HEK293 (cell line): ENCODE results near the gene CYP11A1.

Experiments
- CTCF ChIP-seq: fragments of 450-650 bp; formaldehyde crosslinking; IDR thresholded peaks from 2 replicates; pipeline ENCODE4 v1.5.1; 2016; ENCODE audit warnings: missing biosample characterization, missing genetic modification characterization
- KLF9 ChIP-seq: fragments of 450-650 bp; formaldehyde crosslinking; IDR thresholded peaks from 2 replicates; pipeline ENCODE4 v1.5.1; 2016; ENCODE audit warnings: missing biosample characterization, missing genetic modification characterization, low read depth
- TCF7L2 ChIP-seq: IDR thresholded peaks from 2 replicates; pipeline ENCODE4 v1.6.1; 2011; ENCODE audit warnings: low read depth, mild to moderate bottlenecking, inconsistent platforms, low read length, moderate library complexity, borderline replicate concordance
- ZBTB20 ChIP-seq: fragments of 450-650 bp; formaldehyde crosslinking; IDR thresholded peaks from 2 replicates; pipeline ENCODE4 v1.5.1; 2016; ENCODE audit warnings: missing biosample characterization, missing genetic modification characterization
- ZNF138 ChIP-seq: fragments of 450-650 bp; formaldehyde crosslinking; IDR thresholded peaks from 2 replicates; pipeline ENCODE4 v1.5.1; 2016; ENCODE audit warnings: missing biosample characterization, missing genetic modification characterization, borderline replicate concordance
- ZNF221 ChIP-seq: fragments of 450-650 bp; formaldehyde crosslinking; IDR thresholded peaks from 2 replicates; pipeline ENCODE4 v1.5.1; 2017; ENCODE audit warnings: missing biosample characterization, missing genetic modification characterization, borderline replicate concordance
- ZNF645 ChIP-seq: fragments of 450-650 bp; formaldehyde crosslinking; IDR thresholded peaks from 2 replicates; pipeline ENCODE4; 2016; ENCODE audit warnings: missing biosample characterization, missing genetic modification characterization

- TF ChIP-seq TCF7L2 (no peak), KLF9 (tag by site-specific recombination) (no peak), ZNF138 (no peak), ZNF645 (tag by site-specific recombination) (no peak), ZBTB20 (tag by site-specific recombination) (no peak), ZNF221 (tag by site-specific recombination) (no peak), CTCF (no peak)
Observed at GRCh38 chr15:74289671-74290070, 77.8 kb downstream of the CYP11A1 start.
